Lung microvascular endothelial cell (primary cell): ENCODE results near the gene DOCK9. TPM values are rescaled to one million over a fixed set of nuclear protein-coding genes. Genes with fewer than 3 reads are reported as not detected.
"Not testable (repeated sequence)": the region's sequence is repeated elsewhere in the genome, so short reads cannot be mapped to it uniquely, and the experiment has no call there.

Experiments used
- DNase-seq, 2 donors: peaks; one replicate each; pipeline versions ENCODE4 v3.0.0 to v3.0.0-alpha.2; 2010; ENCODE audit warnings: low read depth in 2 of 2
- total RNA-seq: library from RNA; depleted of rRNA; stranded (reverse); fragments of >200 nt; gene quantifications from 2 replicates; pipeline ENCODE4 v1.2.1, GENCODE V29; 2014

DOCK9 gene
- total RNA-seq, 1 donor from 2014 or later: 480 TPM

DNA sequence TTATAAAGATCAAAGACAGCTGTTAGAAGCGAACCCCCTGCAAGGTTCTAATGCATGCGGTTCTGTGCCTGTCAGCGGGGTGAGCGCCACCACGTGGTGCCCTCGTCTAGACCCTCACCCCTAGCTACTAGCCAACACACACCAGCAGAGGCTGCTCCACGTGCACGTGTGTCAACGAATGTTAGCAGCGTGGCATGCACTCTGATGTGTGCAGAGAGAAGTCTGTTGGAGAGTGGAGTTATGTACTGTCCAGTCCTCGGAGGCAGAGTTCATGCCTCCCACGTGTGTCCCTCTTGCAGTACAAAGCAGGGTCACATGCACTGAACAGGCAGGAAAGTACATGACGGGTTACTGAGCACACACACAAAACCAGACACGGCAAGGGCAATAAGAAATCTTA lies 150.4 kb downstream of the DOCK9 start:
- no peak for DNase-seq

DNA sequence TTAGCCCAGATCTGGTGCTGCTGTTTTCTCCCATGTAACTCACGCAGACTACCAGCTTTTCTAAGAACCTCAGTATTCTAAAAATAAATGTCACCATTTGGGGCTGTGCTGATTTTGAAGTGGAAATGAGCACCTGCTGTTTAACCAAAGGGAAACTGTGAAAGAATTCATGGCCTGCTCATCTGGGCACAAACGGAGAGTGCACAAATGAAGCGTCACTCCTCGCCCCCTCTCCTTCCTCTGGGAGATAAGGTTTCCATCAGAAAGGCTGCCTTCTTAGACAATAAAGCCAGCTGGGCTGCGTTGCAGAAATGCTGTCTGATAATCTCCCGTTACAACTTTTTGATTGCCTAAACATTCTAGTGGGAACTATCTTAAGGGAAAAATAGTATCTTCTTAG lies 151.7 kb downstream of the DOCK9 start:
- DNase-seq: no peak

DNA sequence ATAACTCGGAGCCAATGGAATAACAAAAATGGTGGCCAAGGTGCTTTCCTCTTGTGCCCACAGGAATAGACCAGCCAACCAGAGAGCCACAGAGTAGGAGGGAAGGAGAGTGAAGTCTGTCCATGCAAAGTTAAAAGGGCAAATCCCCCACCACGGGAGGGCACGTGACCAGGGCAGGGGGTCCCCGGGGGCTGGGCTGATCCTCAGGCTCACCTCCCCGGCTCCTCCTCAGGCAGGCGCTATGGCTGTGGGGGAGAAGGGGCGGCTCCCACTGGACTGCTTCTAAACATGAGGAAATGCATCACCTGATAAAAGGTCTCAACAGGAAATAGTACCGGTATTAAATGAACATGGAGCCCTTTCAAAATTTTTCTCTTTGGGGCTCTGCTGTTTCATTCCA lies 152.2 kb downstream of the DOCK9 start:
- no peak for DNase-seq

DNA sequence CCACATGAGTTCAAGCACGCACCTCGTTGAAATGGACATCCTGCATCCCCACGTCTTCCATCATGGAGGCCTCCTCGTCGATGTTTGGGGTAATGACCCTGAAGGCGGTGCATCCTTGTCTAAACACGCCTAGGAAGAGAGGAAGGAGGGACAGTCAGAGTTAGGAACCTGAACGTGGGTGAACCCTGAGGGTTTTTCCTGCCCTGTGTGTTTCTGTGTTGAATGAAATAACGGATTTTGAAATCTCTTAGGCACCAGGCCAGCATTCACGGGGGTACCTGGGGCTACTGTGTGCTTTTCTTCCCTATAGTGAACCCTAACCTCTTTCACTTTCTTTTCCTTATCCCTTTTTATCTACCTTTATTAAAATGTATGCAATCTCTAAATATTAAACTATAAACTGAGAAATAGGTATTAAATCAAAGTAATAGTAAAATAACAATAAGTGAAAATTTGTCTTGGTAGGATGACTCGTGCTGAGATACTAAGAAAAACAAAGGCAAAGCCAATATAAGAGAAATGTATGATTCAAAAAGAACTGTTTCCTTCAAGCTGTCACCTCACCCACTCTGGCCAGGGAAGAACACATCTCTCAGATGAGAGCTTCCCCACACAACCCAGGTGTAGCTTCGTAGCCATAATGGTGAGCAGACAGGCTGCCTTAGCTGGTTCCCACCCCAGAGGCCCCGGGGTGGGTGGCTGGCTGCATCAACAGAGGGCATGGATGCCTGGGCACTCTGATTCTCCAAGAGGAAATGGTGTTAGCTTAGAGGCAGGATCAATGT lies 153.3 kb downstream of the DOCK9 start:
- no peak for DNase-seq

DNA sequence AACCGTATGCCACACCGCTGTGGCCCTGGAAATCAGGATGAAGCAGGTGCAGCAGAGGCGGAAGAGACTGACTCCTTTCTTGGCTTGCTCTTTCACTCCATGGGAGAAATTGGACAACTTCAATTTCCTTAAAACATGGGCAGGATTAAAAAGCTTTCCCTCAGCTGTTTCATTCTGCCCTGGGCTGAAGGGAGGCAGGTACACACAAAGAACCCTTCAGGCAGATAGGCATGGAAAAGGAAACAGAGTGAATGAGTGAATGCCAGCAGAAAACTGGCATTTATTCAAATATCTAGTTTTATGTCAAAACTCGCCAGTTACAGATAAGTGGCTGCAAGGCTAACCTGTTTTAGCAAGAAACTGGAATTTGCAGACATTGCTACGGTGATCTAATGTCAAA lies 154.4 kb downstream of the DOCK9 start:
- DNase-seq: peak in 1 of 2 donors; percentile 25

DNA sequence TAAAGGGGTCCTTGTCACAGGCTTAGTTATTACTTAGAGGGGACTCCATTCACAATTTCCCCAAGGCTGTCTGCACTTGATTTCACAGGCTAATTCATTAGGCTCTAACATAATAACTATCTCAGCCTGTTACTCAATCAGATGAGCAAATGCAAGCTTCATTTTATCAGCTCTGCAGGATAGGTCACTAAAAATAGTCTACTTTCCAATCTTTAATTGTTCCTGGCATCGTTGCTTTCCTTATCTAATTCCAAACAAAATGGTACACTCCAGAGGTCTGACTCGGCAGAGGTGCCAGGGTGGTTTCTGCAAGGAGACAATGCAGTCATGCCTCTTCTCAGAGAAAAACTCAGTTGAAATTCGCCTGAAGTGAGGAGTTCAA lies 155.6 kb downstream of the DOCK9 start:
- DNase-seq: no peak

DNA sequence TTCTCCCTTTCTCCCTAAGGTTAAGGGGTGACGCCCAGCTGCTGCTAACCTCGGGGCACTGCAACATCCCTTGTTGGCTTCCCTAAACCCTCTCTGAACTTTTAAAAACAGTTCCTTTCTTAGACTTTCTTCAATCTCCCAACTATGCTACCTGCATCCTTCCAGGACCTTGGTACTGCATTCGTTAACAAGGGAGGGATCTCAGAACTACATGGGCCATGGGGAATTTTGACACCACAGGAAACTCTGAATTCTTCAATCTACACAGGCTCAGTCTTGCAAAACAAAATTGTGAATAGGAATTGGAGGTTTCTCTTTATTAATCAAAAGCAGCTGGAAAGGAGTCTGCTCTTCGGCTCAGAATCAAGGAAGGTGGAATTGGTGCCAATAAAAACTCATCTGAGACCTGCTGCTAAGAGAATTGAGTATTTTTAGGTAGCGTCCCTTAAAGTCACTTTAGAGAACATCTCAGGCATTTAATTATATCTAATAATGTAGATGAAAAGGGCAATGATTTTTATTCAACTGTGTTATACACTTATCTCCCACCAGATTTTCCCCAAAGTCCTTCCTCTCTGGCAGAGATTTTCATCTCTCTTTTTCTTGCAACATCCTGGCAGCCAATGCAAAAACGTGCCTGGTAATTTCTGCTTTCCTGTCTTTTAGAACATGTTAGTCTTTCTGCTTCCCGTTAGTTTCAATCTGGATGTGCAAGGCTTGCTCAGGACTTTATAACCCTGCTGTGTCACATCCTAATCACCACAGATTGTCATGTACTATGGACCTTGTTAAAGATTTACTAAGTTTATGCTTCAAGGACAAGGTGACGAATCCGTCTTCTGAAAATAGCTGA lies 156.3 kb downstream of the DOCK9 start:
- peak; percentile 55 to 78 for DNase-seq

DNA sequence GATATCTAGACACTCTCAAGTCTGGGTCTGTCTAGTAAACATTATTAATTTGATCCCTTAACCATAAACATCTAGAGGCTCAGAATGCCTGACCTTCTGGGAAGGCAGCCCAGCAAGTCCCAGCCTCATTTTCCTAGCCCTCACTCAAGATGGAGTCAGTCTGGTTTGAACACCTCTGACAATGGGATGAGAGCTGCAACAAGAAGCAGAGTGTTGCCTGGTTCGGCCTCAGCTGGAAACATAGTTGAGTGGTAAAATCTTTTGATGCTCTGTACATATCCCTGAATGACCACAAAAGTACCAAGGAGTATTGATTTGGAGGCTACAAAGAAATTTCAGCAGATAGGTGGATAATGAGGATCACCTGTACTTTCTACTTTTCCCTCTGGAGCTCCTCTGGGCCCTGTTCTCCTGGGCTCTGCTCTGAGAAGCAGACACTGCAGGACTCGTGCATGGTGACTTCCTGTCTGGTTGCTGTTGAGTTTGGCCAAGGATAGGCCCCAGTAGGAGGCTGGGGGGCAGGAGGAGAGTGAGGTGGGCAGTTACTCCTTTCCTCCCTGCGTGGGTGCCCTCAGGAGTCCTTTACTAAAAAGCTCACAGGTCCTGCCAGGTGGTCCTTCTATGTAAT lies 157.0 kb downstream of the DOCK9 start:
- DNase-seq: no peak

DNA sequence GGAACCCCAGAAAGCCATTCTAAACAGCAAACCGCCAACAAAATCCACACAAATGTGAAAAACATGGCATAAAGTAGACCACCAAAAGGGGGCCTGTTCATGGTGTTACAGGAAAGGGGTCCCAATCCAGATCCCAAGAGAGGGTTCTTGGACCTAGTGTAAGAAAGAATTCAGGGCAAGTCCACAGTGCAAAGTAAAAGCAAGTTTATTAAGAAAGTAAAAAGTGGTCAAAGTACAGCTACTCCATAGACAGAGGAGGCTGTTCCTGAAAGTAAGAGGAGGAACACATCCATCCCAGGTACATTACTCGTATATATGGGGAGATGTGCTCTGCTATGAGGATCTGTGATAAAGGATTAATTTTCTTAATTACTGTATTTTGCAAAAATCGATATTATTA lies 157.6 kb downstream of the DOCK9 start:
- no peak for DNase-seq

DNA sequence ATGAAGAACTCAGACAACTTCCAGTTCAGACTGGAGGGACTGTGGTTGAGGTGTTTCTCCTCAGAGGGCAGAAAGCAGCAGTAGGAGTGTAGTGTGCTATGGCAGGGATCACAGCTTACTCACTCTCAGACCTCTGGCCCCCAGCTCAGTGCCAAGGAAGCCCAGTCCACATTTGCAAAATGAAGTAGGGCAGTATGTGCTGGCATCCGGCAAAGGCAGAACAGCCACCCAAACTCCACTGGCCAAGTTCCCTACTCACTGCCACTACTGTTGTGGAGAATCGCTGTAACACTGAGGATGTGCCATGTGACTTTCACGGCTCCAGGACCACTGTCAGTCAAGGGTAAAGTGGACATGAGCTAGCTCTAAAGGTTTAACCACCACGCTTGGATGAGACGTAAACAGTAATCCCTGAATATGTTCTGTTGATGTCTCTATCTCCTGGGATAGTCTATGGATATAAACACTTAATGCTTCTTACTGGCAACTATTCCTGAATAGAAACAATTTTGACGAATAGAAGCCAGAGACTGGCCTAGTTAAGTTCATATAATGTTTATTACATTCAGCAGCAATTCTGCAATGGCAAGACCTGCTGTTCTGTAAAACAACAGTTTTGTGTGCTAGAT lies 158.4 kb downstream of the DOCK9 start:
- no peak for DNase-seq

DNA sequence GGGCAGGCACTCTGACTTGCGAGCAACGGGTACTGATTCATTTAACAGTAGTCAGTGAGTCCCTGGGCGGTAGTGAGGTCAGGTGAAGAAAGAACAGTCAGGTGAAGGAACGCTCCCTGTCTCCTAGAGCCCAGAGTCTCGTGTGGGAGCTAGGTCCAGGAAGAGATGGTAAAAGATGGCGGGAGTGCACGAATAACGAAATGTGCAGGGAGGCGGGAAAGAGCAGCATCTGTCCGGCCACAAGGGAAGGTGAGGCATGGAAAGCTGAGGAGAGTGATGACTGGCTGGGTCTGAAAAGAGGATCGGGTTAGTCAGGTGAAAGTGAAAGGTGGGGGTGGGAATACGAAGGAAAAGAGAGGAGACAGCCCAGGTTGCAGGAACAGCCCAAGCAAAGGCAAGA lies 161.5 kb downstream of the DOCK9 start:
- DNase-seq: no peak

DNA sequence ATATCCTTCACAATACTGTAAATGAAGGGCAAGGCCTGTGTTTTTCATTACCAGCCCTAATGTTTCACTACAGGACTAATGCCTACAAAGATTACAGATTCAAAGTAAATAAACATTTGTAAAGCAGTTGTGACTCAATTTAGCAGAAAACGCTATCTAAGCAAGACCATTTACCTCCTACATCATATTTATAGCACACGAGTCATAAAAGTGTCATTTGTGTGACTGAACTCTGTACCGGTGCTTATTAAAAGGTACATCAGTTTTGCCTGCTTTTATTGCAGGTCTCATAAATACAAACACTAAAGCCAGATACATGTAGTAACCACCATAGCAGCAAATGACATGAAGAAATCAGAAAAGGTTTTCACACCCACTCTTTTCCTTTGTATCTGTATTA lies 163.9 kb downstream of the DOCK9 start:
- no peak for DNase-seq

DNA sequence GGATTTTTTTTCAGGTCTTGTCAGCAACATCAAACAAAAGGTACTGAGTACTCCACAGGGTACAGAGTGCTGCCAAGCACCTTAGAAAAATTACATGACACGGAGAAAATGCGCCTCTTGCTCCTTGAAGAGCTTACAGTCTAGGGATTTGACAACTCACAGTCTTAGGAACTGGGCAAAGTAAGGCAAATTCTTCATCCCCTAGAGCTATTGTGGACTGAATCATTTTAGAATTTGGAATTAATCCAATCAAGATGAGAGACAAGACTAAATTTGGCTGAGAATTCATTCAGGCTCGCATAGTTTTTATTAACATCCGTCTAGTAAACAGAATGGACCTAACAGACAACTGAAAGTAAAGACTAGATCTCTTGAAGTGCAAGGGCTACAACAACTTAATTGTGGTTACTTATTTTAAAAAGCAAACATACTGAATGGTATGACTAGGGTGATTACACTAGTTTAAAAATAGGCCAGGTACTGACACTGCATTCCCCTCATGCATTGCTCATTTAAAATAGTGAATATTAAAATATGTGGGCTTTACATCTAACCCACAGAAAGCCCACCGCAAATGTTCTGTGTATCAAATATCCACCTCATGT lies 165.6 kb downstream of the DOCK9 start:
- not testable (repeated sequence) for DNase-seq

DNA sequence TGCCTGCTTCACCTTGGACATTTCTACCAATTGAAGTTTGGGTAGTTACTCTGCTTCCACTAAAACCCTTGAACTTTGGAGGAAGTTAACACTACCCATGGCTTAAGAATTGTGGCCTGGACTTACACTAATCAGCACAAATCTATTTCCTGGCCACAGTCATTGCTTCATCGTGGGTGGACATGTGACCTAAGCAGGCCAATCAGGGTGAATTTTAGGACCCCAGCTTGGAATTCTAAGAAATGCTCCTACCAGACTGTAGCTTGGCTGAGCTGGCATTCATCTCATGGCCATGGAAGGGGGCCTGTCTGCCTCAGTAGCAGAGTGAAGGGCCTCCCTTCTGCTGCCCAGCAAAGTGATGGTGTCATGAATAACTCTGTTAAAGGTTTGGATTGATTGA lies 167.1 kb downstream of the DOCK9 start:
- DNase-seq: no peak

DNA sequence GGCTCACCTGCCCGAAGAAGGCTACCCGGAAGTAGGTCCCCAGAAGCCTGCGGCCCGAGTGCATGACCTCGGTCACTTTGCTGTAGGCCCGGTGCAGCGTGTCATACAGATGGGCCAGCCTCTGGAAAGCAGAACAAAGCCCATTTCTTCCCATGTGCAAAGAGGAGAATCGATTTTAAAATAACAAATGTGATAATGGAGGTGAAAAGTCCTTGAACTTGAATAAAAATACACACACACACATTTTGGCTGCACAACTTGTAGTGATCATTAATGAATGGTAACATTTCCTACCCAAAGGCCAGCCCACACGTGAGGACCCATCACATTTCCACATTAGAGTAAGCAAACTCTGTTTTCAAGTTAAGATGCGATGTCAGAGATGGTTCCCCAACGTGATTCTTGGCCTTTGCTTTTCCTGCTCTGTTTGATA lies 168.5 kb downstream of the DOCK9 start:
- DNase-seq: no peak

DNA sequence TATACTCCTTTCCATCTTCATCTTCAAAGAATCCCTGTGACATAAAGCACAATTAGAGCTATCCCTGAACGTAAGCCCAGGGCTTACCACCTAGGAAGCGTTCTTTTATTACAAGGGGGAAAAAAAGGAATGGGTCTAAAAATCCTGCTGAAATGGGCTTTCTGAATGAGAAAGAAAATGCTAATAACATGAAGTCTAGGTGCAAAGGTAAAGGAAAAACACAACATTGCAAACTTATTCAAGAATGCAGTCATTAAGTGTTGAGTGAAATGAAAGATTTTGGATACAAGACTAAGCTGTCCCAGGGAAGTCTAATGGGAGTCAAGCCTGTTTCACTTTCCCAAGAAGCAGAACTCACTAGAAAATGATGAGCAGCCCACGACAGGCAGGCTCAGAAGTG lies 170.1 kb downstream of the DOCK9 start:
- DNase-seq: no peak

DNA sequence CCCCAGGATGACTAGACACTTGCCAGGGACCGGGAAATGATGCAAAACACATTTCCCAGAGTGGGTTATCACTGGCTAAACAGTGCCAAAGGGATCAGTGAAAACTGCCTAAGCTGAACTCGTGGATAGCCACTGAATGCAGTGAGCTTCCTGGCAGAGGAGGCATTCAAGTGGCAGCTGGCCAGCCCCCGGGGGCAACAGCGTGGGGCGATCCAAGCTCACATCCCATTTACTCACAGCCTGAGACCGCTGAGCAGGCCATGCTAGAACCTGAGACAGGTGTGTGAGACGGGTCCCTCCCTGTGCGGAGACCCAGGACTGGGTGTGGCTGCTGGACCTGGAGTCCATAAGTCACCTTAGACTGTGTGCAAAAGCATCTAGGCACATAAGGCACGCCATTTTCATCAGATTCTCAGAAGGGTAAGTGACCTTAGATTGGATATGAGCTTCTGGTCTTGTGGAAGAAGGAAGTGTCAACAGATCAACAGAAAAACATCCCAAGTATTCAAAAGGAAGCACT lies 173.5 kb downstream of the DOCK9 start:
- no peak for DNase-seq

DNA sequence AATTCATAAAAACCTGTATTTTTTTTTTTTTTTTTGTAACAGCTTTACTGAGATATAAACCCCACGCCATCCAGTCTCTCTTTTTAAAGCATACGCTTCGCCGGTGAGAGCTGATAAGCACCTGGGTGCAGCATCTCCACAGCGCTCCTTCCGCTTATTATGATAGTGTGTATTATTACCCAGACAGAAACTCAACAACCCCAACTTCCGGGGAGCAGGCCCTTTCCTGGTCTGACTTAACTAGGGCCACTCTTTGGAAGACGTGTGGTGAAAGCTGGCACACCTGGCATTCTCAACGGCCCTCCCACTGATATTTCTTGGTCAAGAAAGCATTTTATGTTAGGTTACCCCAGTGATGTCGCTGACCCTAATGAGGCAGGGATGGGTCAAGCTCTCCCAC lies 173.9 kb downstream of the DOCK9 start:
- no peak for DNase-seq

DNA sequence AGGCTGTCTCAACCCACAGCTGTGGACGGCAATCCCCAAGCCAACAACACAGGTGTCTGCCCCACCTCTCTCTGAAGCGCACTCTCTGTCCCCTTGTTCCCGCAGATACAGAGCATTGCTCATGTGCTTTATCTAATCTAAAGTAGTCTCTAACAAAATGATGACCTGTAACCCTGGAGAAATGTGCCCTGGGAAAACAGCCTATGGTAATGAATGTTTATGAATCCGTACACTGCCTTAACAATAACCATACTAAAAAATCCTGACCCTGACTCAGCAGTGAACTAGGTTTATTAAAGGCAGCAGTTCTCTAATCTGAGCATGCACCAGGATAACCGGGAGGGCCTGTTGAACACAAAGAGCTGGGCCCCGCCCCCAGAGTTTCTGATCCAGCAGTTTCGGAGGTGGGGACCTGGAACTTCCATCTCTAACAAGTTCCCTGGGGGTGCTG lies 174.7 kb downstream of the DOCK9 start:
- DNase-seq: no peak

DNA sequence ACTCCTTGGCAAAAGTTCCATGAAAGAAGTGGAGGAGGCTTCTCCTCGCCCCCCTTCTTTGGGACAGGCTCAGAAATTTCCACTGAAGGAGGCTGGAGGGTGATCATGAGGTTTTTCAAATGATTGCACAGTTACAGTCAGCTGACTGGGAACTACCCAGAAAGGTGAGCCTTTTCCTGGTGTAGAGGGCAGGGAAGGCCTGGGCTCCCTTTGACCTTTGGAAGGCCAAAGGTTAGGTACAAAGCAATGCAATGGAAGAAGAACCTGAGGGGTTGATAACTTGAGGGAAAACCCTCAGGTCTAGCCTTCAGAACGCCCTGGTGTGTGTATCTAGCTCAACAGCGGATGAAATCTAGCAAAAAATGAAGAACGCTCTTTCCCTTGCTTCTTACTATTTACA lies 175.3 kb downstream of the DOCK9 start:
- DNase-seq: no peak
